Stimulated activated CD8-positive, alpha-beta memory T cell treated with anti-CD3 and anti-CD28 coated beads, Interleukin-4, amount 100 ng/mL, for 4 hours (primary cell): Measurements from ENCODE around the gene ARF3.
"Not testable (repeated sequence)": the region's sequence is repeated elsewhere in the genome, so short reads cannot be mapped to it uniquely, and the experiment has no call there.

Experiments used
- DNase-seq, 2 donors: peaks; one replicate each; pipeline ENCODE4 v3.0.0-alpha.2; 2020; ENCODE audit warnings: low read depth in 2 of 2, low spot score in 1 of 2

ARF3 gene

DNA sequence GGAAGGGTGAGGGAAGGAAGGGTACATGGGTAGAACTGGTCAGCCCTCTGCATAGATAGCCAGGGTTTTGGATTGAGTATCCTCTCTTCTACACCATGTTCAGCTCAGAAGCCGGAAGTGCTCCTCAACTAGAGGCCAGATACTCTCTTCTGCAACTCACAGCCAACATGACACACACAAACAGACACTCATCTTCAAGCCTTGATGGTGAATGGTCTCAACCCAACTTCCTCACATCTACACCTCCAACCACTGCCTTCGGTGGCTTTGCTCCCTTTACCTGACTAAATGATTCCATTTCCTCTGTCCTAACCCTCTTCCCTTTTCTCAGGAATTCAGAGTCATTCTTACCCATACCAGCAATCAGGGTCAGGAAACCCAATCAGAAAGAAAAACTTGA, 24.4 kb downstream of the ARF3 start:
- DNase-seq = peak in 1 of 2 donors; percentile 7

DNA sequence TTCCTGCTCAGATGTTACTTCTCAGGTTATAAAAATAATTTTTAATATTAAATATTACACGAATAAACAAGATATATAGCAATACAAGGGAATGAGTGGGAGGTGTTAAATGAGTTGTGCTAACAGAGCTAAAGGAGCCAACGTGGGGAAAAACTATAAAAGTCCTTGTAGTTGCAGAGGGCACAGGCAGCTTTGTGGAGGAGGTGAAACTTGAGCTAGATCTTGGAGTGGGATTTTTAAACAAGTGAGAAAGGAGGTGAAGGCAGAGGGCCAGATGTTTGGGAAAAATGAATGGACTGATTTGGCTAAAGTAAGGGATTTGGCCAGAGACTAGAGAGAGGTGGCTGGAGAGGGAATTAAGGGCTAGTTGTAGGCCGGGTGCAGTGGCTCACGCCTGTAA, 26.8 kb downstream of the ARF3 start:
- no peak for DNase-seq

DNA sequence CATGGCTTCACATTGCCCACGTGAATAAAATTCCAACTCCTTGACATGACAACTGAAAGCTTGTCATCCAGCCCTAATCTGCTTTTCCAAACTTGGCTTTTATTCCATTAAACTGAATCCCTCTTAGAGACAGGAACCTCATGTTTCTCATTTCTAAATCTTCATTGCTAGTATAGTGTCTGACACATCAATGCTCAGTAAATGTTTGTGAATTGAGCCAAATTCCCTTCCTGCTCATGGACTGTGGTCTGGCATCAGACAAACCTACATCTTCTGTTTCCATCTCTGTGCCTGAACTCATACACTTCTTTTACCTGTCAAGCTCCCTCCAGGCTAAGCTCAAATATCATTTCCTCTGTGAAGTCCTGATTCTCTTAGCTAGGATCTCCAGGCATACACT, 27.7 kb downstream of the ARF3 start:
- no peak for DNase-seq

DNA sequence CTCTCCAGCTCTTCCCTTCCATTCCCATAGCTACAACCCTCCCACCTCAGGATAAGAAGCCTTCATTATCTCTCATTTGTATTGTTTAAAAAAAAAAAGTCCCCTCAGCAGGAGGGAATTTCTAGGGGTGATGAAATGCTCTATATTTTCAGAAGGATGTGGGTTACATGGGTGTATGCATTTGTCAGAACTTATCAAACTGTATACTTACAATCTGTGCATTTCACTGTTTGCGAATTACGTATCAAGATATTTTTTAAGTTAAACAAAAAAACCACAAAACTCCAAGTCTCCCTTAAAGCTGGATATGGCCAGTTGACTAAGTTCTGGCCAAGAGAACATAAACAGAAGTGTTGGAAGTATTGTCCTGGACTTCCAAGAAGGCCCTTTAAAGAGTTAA, 30.0 kb downstream of the ARF3 start:
- no peak for DNase-seq

DNA sequence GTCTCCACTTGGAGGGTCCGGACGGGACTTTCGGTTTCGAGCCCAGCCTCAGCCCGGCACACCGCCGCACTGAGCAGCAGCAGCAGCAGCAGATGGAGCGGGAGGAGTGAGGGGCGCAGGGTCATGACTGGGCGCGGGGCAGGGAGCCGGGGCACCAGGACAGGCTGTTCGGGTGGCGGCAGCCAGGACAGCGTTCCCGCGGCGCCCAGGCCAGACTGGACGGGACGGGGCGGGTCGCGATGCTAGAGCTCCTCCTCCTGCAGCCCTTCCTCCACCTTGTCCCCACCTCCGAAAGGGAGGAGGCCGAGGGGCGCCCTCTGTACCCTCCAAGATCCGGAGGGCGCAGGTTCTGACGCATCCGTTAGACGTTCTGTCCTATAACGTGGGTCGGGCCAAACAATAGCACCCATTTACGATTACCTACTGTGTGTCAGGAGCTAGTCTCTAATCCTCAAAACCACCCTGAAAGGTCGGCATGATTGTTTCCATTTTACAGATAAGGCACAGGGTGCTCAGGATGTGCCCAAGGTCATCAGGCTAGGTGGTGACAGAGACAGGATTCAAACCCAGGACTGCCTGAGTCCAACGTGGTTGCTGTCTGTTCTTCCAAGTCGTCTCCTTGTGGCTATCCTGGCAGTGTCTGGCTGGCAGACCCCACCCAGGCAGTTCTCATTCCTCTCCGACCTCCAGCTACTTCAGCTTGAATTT, 31.8 kb downstream of the ARF3 start, which contains the start of gene FKBP11:
FKBP11 (minus strand) TSS at position 189 of the 708 bp plus-strand sequence; CDS start at position 125, 64 bp downstream.
- peak; percentile 56 to 71 for DNase-seq

DNA sequence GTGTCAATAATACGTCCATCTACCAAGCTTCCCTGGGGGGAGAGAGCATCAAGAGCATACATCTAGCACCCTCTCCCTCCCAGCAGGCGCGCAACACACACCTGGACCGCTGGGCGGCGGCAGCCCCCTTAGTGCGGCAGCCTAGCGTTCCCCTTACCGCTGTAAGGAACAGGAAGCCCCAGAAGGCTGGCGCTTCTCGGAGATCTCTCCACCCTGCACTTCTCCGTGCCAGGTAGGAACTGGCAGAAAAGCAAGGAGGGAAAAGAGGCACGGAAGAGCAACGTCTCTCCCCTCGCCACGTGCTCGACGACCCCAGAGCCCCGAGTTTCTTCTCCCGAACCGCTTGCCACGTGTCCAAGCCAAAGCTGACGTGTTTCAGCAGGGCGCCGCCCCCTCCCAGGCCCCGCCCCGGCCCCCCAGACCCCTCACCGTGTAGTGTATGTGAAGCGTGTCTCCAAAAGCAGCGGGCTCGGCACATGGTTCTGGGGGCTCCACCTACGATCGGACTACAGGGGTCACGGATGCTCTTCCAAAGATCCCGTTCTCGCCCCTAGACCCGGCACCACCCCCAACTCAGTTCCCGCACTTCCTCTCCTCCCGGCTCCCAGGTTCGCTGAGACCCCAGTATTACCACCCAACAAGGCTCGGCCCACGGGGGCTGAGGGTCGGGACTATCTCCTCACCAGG, 32.5 kb downstream of the ARF3 start:
- DNase-seq = peak; percentile 58 to 65

DNA sequence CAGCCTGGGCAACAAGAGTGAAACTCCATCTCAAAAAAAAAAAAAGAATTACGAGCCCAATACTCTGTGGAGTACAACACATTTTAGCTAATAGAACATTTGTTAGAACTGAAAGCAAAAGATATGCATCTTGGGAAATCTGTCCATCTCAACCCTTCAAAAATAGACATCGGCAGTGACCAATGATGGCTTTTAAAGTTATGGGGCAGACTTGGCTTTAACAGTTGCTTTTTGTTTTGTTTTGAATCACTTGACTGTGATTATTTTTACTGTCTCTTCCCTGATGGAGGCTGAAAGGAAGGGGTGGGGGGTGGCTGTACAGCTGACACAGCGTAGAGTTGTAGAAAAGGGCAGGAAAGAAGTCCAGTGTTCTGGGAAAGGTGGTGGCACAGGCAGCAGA, 34.2 kb downstream of the ARF3 start:
- DNase-seq = no peak

DNA sequence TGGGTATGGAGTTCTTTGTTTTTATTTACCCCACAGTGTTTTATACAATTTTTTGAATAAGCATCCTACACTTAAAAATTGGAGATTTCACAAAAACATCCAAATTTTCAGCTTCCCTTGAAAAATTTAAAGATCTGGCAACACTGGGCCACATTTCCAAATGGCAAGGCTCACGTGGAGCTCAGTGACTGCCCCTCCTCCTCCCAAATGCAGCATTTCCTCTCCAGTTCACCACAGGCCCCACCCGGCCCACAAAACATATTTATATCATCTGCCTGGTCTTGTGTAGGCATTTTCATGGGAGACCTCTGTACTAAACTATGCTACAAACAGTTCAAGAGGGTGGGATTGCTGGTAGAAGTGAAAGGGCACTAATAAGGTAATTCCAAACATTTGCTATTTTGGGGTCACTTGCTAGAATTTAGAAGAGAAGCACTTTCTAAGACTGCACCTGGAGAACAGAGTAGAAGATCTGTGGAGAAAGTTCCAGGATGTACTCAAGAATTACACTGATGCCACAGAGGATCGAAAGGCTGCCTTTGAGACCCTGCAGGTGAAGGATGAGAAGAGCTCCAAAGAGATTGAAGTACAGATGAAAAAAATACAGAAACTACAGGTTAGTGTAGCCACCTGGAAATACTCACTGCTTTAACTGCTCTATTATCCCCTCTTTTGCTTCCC, 39.3 kb downstream of the ARF3 start:
- DNase-seq = peak in 1 of 2 donors; percentile 8

DNA sequence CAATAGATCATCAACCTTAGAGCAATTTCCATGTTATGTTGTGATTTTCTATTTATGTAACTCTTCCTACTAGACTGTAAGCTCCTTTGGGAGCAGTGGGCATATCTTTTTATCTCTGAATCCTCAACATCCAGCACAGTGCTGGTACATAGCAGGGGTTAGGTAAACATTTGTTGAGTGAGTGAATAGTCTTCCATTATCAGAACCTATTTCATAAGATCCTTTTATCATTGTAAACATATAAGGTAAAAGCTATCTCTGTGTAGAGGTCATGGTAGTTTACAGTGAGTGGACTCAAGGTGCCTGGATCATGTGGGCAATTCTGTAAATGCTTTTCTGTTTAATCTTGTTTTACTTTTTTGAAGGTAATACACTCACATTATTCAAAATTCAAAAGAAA, 47.1 kb downstream of the ARF3 start:
- DNase-seq = no peak

DNA sequence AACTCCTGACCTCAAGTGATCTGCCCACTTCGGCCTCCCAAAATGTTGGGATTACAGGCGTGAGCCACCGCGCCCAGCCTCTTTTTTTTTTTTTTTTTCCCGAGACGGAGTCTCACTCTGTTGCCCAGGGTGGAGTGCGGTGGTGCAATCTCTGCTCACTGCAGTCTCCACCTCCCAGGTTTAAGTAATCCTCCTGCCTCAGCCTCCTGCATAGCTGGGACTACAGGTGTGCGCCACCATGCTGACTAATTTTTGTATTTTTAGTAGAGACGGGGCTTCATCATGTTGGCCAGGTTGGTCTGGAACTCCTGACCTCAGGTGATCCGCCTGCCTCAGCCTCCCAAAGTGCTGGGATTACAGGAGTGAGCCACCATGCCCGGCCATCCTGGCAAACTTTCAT, 47.6 kb downstream of the ARF3 start:
- DNase-seq = not testable (repeated sequence)

DNA sequence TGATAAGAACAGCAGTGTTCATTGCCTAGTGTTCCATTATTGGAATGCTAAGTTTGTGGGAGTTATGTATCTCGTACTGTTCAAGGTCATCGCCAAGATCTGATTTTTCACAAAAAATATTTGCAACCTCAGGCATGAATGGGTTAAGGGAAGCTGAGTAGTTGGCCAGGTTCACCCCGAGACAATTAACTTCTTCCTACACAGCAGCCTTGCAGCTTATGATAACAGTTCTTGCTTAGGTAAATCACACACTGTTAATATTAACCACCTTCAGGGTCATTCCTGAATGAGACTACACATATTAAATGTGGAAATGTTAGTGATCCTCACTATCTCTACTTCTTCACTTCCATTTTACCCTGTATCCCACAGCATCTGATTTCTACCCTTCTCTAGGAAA, 50.0 kb downstream of the ARF3 start:
- DNase-seq = no peak

DNA sequence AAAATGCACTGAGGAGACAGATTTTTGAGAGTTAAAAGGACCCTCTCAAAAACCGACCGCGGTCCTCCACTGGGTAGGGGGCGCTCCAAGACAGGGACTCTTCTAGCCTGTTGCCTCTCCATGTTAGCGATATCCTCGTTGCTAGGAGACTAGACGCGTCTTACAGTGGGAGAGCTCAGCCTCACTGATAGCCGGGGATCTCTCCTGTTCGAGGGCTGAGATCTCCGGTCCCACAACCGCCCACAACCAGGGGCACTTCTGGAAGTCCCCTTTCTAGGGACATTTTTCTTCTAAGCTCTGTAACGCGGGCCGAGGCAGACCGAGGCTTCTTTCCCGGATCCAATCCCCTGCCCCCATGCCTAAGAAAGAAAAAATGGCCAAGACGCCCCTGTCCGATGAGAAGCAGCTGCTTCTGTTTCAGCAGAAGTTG, 53.3 kb downstream of the ARF3 start:
- DNase-seq = peak; percentile 59 to 69

DNA sequence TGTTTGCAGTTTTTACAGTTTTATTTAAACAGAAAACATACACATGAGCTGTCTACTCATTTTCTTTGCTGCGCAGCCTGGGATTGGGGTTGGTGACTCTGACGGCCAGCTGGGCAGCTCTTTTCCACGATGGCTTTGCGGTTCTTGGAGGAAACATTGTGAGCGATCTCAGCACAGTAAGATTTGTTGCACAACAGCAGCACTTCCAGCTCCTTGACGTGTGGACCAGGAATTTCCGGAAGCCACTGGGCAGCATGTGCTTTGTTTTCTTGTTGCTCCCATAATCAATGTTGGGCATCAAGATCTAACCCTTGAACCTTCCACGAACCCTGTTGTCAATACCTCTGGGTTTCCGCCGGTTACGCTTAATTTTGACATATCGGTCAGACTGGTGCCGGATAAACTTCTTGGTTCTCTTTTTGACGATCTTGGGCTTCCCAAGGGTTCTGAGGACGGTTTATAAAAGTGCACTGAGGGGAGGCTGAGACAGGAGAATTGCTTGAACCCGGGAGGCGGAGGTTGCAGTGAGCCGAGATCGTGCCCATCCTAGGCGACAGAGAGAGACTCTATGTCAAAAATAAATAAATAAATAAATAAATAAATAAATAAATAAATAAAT, 53.8 kb downstream of the ARF3 start:
- no peak for DNase-seq

DNA sequence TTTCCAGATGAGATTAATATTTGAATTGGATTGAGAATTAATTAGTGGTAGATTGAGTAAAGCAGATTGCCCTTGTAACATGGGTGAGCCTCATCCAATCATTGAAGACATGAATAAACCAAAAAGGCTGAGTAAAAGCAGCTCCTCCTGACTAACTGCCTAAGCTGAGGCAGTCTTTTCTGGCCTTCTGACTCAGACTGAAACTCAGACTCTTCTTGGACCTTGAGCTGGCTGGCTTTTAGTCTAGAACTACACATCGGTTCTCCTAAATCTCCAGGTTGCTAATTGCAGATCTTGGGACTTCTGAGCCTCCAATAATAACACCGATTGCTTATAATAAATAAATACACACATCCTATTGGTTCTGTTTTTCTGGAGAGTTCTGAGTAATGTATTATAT, 56.0 kb downstream of the ARF3 start:
- no peak for DNase-seq

DNA sequence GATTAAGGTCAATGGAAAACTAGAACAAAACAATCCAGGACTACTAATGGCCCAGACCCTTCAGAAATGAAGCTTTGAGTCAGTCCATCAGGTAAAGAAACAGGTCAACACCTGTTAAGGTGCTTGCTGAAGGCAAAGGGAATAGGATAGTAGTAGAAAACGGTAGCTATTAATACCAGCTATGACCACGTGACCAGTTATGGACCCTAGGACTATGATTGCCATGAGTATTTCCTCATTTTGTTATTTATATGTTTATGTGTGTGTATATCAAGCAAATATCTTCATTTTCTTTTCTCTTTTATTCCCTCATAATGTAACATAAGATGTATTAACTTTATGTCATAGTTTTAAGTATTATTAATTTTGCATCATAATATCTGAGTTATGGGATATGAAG, 57.6 kb downstream of the ARF3 start:
- DNase-seq = no peak

DNA sequence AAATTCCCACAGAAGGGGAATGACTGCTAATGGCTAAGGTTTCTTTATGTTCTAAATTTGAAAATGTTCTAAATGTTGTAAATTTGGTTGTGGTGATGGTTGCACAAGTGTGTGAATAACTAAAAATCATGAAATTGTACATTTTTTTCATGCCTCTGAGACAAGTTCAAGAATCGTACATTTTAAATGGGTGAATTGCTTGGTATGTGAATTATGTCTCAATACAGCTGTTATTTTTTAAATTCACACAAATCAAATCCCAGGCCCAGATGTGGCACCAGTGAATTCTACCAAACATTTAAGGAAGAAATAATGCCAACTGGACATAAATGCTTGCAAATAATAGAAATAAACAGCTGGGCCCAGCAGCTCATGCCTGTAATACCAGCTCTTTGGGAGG, 63.0 kb downstream of the ARF3 start:
- DNase-seq = no peak

DNA sequence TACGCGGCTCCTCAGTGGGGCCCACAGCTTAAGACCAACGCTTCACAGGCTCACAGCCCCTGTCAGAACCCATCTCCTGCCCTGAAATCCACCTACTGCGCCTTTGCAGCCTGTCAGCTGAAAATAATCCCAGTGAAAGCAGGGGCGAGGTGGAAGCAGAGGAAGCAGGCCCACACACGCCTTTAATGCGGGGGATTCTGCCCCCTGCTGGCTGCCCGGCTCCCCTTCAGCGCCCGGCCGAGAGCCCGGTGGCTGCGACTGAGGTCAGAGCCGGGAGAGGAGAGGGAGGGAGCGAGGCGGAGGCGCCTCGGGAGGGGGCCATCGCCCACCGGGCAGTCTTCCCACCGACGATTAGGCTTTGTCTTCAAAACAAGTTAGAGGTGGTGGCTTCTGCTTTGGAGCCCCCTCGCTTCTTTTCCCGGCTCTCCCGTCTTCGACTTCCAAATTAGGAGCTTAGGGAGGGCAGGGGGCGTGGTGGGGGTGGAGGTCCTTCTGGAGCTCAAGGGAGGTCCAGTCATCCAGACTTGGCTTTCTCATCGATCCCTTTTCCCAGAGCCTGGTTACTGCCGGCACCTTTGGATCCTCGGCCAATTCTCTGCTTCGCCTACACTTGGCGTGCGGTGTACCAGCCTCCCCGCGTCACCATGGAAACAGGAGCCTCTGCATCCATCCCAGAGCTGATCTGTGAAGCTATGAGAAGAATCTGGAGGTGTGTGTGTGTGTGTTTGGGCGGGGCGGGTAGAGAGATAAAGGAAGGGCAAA, 66.4 kb downstream of the ARF3 start:
- DNase-seq = peak; percentile 38 to 46

DNA sequence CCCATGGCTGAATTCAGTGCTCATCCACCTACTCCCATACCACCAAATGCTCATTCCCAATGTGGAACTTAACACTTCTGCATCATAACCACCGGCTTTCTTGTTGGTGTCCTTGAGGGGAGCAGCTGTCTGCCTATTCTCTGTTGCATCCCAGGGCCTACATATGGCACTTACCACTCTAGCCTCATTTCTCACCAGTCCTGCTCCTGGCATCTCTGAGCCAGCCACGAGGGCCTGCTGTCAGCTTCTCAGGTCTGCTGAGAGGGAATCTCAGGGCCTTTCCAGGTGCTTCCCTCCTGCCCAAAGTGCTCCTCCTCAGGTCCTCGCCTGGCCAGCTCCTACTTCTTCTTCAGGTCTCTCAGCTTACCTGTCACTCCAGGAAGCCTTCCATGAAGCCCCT, 67.6 kb downstream of the ARF3 start:
- no peak for DNase-seq
